ENCODE data around the gene DCTPP1.

The DCTPP1 gene

DNA sequence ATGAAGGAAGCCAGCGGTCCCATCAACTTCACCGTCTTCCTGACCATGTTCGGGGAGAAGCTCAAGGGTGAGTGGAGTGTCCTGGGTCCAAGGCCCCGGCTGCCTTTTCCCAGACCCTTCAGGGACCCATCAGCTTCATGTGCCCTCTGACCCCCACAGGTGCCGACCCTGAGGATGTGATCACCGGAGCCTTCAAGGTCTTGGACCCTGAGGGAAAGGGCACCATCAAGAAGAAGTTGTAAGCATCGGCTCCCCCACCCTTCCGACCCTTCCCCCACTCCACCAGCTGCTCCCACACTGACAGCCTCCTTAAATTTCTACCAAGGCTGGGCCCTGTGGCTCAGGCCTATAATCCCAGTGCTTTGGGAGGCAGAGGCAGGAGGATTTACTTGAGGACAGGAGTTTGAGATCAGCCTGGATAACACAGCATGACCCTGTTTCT, 53.3 kb downstream of the DCTPP1 start:
- TF ChIP-seq ZC3H10 (CRISPR knock-in tag; IDR thresholded peaks at IDR 0.05) = no peak
- TF ChIP-seq, protein P1, sequence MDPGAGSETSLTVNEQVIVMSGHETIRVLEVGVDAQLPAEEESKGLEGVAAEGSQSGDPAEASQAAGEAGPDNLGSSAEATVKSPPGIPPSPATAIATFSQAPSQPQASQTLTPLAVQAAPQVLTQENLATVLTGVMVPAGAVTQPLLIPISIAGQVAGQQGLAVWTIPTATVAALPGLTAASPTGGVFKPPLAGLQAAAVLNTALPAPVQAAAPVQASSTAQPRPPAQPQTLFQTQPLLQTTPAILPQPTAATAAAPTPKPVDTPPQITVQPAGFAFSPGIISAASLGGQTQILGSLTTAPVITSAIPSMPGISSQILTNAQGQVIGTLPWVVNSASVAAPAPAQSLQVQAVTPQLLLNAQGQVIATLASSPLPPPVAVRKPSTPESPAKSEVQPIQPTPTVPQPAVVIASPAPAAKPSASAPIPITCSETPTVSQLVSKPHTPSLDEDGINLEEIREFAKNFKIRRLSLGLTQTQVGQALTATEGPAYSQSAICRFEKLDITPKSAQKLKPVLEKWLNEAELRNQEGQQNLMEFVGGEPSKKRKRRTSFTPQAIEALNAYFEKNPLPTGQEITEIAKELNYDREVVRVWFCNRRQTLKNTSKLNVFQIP (CRISPR knock-in tag; IDR thresholded peaks at IDR 0.05; ENCODE audit: borderline replicate concordance, low read depth) = no peak
- no peak for TF ChIP-seq SNAI2 (CRISPR knock-in tag; IDR thresholded peaks at IDR 0.05)
- TF ChIP-seq, protein P2, sequence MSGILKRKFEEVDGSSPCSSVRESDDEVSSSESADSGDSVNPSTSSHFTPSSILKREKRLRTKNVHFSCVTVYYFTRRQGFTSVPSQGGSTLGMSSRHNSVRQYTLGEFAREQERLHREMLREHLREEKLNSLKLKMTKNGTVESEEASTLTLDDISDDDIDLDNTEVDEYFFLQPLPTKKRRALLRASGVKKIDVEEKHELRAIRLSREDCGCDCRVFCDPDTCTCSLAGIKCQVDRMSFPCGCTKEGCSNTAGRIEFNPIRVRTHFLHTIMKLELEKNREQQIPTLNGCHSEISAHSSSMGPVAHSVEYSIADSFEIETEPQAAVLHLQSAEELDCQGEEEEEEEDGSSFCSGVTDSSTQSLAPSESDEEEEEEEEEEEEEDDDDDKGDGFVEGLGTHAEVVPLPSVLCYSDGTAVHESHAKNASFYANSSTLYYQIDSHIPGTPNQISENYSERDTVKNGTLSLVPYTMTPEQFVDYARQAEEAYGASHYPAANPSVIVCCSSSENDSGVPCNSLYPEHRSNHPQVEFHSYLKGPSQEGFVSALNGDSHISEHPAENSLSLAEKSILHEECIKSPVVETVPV (CRISPR knock-in tag; IDR thresholded peaks at IDR 0.05) = no peak
- no peak for TF ChIP-seq OSR1 (CRISPR knock-in tag; IDR thresholded peaks at IDR 0.05)
- no peak for TF ChIP-seq PPARA (CRISPR knock-in tag; IDR thresholded peaks at IDR 0.05; ENCODE audit: borderline replicate concordance)
- no peak for TF ChIP-seq ZFP30 (CRISPR knock-in tag; IDR thresholded peaks at IDR 0.05)
- no peak for TF ChIP-seq ARNTL (CRISPR knock-in tag; IDR thresholded peaks at IDR 0.05; ENCODE audit: borderline replicate concordance, low read depth)
- TF ChIP-seq ZNF70 (CRISPR knock-in tag; IDR thresholded peaks at IDR 0.05) = no peak
- TF ChIP-seq ZNF565 (CRISPR knock-in tag; conservative IDR thresholded peaks at IDR 0.05; ENCODE audit: low read depth) = no peak
- no peak for TF ChIP-seq ESRRG (CRISPR knock-in tag; IDR thresholded peaks at IDR 0.05)
- no peak for ATAC-seq

DNA sequence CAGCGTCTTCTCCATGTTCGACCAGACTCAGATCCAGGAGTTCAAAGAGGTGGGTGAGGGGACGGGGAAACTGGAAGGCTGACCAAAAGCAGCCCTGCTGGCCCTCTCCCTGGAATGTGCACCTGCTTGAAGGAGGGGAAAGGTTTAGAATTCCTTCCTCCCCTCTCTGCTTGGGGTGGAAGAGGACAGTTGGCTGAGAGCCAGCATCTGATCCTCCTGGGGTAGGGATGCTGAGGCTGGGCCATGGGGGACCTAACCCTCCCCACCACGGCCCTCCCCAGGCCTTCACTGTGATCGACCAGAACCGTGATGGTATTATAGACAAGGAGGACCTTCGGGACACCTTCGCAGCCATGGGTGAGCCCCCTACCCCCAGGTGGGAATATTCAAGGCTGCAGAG, 54.0 kb downstream of the DCTPP1 start:
- TF ChIP-seq PPARA (CRISPR knock-in tag; IDR thresholded peaks at IDR 0.05; ENCODE audit: borderline replicate concordance) = no peak
- ATAC-seq = no peak

DNA sequence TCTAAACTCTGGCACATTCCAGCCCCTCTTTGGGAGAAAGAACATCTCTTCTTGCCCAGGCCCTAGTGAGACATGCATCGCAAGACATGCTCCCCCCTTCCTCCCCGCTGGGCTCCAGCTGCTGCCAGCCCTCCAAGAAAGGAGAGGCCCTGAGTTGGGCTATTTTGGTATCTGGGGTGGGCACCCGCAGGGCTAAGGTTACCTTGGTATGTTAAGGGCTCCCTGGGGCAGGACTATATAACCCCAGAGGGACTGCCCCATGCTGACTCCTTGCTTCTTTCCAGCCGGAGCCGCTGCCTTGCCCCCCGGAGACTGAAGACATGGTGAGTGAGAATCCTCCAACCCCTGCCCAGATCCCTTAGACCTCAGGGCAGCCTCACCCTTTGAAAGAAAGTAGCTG, 55.3 kb downstream of the DCTPP1 start, which contains the start of gene MYL11:
Gene MYL11, plus strand, starts transcription at position 265 of the 400 bp plus-strand sequence. Its CDS starts 56 bp downstream, at position 321.
- TF ChIP-seq ISL1 (CRISPR knock-in tag; IDR thresholded peaks at IDR 0.05) (no peak), CSDC2 (CRISPR knock-in tag; IDR thresholded peaks at IDR 0.05) (no peak), TOX (CRISPR knock-in tag; IDR thresholded peaks at IDR 0.05; ENCODE audit: borderline replicate concordance) (no peak), OSR1 (CRISPR knock-in tag; IDR thresholded peaks at IDR 0.05) (no peak), ZNF565 (CRISPR knock-in tag; conservative IDR thresholded peaks at IDR 0.05; ENCODE audit: low read depth) (no peak), GLIS3 (CRISPR knock-in tag; IDR thresholded peaks at IDR 0.05) (no peak), RARB (CRISPR knock-in tag; IDR thresholded peaks at IDR 0.05) (no peak), ZFP30 (CRISPR knock-in tag; IDR thresholded peaks at IDR 0.05) (no peak), ESRRG (CRISPR knock-in tag; IDR thresholded peaks at IDR 0.05) (no peak), BACH2 (CRISPR knock-in tag; IDR thresholded peaks at IDR 0.05; ENCODE audit: borderline replicate concordance) (no peak), ZC3H10 (CRISPR knock-in tag; IDR thresholded peaks at IDR 0.05) (no peak), PPARA (CRISPR knock-in tag; IDR thresholded peaks at IDR 0.05; ENCODE audit: borderline replicate concordance) (no peak), ZNF8 (CRISPR knock-in tag; IDR thresholded peaks at IDR 0.05) (no peak), SNAI2 (CRISPR knock-in tag; IDR thresholded peaks at IDR 0.05) (no peak), ARNTL (CRISPR knock-in tag; IDR thresholded peaks at IDR 0.05; ENCODE audit: borderline replicate concordance, low read depth) (no peak)
- TF ChIP-seq, protein P2 (CRISPR knock-in tag; IDR thresholded peaks at IDR 0.05) = no peak
- TF ChIP-seq, protein P3, sequence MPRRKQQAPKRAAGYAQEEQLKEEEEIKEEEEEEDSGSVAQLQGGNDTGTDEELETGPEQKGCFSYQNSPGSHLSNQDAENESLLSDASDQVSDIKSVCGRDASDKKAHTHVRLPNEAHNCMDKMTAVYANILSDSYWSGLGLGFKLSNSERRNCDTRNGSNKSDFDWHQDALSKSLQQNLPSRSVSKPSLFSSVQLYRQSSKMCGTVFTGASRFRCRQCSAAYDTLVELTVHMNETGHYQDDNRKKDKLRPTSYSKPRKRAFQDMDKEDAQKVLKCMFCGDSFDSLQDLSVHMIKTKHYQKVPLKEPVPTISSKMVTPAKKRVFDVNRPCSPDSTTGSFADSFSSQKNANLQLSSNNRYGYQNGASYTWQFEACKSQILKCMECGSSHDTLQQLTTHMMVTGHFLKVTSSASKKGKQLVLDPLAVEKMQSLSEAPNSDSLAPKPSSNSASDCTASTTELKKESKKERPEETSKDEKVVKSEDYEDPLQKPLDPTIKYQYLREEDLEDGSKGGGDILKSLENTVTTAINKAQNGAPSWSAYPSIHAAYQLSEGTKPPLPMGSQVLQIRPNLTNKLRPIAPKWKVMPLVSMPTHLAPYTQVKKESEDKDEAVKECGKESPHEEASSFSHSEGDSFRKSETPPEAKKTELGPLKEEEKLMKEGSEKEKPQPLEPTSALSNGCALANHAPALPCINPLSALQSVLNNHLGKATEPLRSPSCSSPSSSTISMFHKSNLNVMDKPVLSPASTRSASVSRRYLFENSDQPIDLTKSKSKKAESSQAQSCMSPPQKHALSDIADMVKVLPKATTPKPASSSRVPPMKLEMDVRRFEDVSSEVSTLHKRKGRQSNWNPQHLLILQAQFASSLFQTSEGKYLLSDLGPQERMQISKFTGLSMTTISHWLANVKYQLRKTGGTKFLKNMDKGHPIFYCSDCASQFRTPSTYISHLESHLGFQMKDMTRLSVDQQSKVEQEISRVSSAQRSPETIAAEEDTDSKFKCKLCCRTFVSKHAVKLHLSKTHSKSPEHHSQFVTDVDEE (CRISPR knock-in tag; IDR thresholded peaks at IDR 0.05) = no peak
- TF ChIP-seq, protein P1 (CRISPR knock-in tag; IDR thresholded peaks at IDR 0.05; ENCODE audit: borderline replicate concordance, low read depth) = no peak
- TF ChIP-seq, protein P4, sequence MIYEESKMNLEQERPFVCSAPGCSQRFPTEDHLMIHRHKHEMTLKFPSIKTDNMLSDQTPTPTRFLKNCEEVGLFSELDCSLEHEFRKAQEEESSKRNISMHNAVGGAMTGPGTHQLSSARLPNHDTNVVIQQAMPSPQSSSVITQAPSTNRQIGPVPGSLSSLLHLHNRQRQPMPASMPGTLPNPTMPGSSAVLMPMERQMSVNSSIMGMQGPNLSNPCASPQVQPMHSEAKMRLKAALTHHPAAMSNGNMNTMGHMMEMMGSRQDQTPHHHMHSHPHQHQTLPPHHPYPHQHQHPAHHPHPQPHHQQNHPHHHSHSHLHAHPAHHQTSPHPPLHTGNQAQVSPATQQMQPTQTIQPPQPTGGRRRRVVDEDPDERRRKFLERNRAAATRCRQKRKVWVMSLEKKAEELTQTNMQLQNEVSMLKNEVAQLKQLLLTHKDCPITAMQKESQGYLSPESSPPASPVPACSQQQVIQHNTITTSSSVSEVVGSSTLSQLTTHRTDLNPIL (CRISPR knock-in tag; IDR thresholded peaks at IDR 0.05; ENCODE audit: low read depth) = no peak
- TF ChIP-seq, protein P5, sequence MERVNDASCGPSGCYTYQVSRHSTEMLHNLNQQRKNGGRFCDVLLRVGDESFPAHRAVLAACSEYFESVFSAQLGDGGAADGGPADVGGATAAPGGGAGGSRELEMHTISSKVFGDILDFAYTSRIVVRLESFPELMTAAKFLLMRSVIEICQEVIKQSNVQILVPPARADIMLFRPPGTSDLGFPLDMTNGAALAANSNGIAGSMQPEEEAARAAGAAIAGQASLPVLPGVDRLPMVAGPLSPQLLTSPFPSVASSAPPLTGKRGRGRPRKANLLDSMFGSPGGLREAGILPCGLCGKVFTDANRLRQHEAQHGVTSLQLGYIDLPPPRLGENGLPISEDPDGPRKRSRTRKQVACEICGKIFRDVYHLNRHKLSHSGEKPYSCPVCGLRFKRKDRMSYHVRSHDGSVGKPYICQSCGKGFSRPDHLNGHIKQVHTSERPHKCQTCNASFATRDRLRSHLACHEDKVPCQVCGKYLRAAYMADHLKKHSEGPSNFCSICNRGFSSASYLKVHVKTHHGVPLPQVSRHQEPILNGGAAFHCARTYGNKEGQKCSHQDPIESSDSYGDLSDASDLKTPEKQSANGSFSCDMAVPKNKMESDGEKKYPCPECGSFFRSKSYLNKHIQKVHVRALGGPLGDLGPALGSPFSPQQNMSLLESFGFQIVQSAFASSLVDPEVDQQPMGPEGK (CRISPR knock-in tag; IDR thresholded peaks at IDR 0.05; ENCODE audit: borderline replicate concordance) = no peak
- no peak for ATAC-seq
